NB4 (cell line): ENCODE measurements around the gene VRK3.
"Not testable (repeated sequence)": the region's sequence is repeated elsewhere in the genome, so short reads cannot be mapped to it uniquely, and the experiment has no call there.

ENCODE experiments used
- DNase-seq: peaks from one replicate; pipeline ENCODE4 v3.0.0; 2010; ENCODE audit warnings: low read depth
- H3K4me3 ChIP-seq: one replicate; pipeline ENCODE4 v1.5.1; 2011; ENCODE audit warnings: mild to moderate bottlenecking, low read depth, low read length, moderate library complexity
- CTCF ChIP-seq: IDR thresholded peaks from one replicate; pipeline ENCODE4 v1.5.1; 2012; ENCODE audit warnings: low read depth, low read length
- MAX ChIP-seq: IDR thresholded peaks from 2 replicates; pipeline ENCODE4 v1.6.1; 2011; ENCODE audit warnings: low read depth, low read length
- MYC ChIP-seq: IDR thresholded peaks from 2 replicates; pipeline ENCODE4 v1.6.1; 2011; ENCODE audit warnings: low read depth, low read length
- POLR2A ChIP-seq: IDR thresholded peaks from 2 replicates; pipeline ENCODE4 v1.6.1; 2011; ENCODE audit warnings: mild to moderate bottlenecking; ENCODE audit not compliant: insufficient read length; ENCODE audit errors: extremely low read depth

The VRK3 gene

GRCh38 chr19:50025022-50025793 lies at the start of gene VRK3:
VRK3 (minus strand) TSS chr19:50025372; CDS start chr19:50016162, 9,210 bp downstream.
- TF ChIP-seq POLR2A, result peak; percentile 85
- no peak; the same call in 1 of the 2 replicates for TF ChIP-seq MAX
- peak; percentile 99 for DNase-seq
- H3K4me3 ChIP-seq, result peak within 1 kb of the TSS; percentile 91

GRCh38 chr19:50068382-50068781 lies 43.2 kb upstream of the VRK3 start:
- not testable (repeated sequence) for H3K4me3 ChIP-seq, DNase-seq

- no peak for DNase-seq
- no peak overlapping the region for H3K4me3 ChIP-seq
- no peak for TF ChIP-seq MAX
- TF ChIP-seq POLR2A, result no peak
- TF ChIP-seq MYC, result no peak
- no peak for TF ChIP-seq CTCF
Observed at GRCh38 chr19:50067575-50067974, 42.4 kb upstream of the VRK3 start.

- DNase-seq, result no peak
- TF ChIP-seq MYC, result no peak
- no peak for TF ChIP-seq MAX
- no peak for TF ChIP-seq CTCF
- TF ChIP-seq POLR2A, result no peak
- no peak overlapping the region for H3K4me3 ChIP-seq
Observed at GRCh38 chr19:50065938-50066337, 40.8 kb upstream of the VRK3 start.

- no peak overlapping the region for H3K4me3 ChIP-seq
- DNase-seq, result no peak
- TF ChIP-seq POLR2A (no peak), CTCF (no peak), MYC (no peak), MAX (no peak)
Observed at GRCh38 chr19:50061650-50062049, 36.5 kb upstream of the VRK3 start.

GRCh38 chr19:50060107-50060506 lies 34.9 kb upstream of the VRK3 start:
- no peak for TF ChIP-seq POLR2A
- no peak for TF ChIP-seq MYC
- no peak for DNase-seq
- no peak overlapping the region for H3K4me3 ChIP-seq

- no peak overlapping the region for H3K4me3 ChIP-seq
- no peak for DNase-seq
- TF ChIP-seq MYC (no peak), POLR2A (no peak), MAX (no peak), CTCF (no peak)
Observed at GRCh38 chr19:50059045-50059444, 33.9 kb upstream of the VRK3 start.
